HG03442 (cell line): ENCODE data around the gene ATP2A1.
"Not testable (repeated sequence)": the region's sequence is repeated elsewhere in the genome, so short reads cannot be mapped to it uniquely, and the experiment has no call there.

Experiments used
- ATAC-seq: cut with Tn5 transposase; IDR thresholded peaks from one replicate; pipeline ENCODE4 v1.9.1; 2021; ENCODE audit warnings: mild to moderate bottlenecking, moderate library complexity; ENCODE audit not compliant: unreplicated experiment

The ATP2A1 gene

DNA sequence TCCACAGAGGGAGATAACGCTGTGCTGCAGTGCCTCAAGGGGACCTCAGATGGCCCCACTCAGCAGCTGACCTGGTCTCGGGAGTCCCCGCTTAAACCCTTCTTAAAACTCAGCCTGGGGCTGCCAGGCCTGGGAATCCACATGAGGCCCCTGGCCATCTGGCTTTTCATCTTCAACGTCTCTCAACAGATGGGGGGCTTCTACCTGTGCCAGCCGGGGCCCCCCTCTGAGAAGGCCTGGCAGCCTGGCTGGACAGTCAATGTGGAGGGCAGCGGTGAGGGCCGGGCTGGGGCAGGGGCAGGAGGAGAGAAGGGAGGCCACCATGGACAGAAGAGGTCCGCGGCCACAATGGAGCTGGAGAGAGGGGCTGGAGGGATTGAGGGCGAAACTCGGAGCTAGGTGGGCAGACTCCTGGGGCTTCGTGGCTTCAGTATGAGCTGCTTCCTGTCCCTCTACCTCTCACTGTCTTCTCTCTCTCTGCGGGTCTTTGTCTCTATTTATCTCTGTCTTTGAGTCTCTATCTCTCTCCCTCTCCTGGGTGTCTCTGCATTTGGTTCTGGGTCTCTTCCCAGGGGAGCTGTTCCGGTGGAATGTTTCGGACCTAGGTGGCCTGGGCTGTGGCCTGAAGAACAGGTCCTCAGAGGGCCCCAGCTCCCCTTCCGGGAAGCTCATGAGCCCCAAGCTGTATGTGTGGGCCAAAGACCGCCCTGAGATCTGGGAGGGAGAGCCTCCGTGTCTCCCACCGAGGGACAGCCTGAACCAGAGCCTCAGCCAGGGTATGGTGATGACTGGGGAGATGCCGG, 54.3 kb downstream of the ATP2A1 start:
- ATAC-seq, result no peak

DNA sequence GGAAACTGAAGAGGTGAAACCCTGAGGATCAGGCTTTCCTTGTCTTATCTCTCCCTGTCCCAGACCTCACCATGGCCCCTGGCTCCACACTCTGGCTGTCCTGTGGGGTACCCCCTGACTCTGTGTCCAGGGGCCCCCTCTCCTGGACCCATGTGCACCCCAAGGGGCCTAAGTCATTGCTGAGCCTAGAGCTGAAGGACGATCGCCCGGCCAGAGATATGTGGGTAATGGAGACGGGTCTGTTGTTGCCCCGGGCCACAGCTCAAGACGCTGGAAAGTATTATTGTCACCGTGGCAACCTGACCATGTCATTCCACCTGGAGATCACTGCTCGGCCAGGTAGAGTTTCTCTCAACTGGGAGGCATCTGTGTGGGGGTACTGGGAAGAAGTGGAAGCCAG, 54.9 kb downstream of the ATP2A1 start:
- no peak for ATAC-seq

DNA sequence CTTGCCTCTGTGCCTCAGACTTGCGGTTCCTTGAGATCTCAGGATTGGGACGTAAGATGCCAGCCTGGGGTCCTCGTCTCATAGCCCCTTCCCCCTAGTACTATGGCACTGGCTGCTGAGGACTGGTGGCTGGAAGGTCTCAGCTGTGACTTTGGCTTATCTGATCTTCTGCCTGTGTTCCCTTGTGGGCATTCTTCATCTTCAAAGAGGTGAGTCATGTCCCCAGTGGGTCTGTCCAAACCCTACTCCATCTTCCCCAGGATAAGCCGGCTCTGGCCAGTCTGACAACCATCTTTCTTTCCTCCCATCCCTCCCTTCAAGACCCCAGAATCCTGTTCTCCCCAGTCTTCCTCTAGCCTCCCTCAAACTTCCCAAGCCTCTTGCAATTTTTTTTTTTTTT, 57.1 kb downstream of the ATP2A1 start:
- no peak for ATAC-seq

DNA sequence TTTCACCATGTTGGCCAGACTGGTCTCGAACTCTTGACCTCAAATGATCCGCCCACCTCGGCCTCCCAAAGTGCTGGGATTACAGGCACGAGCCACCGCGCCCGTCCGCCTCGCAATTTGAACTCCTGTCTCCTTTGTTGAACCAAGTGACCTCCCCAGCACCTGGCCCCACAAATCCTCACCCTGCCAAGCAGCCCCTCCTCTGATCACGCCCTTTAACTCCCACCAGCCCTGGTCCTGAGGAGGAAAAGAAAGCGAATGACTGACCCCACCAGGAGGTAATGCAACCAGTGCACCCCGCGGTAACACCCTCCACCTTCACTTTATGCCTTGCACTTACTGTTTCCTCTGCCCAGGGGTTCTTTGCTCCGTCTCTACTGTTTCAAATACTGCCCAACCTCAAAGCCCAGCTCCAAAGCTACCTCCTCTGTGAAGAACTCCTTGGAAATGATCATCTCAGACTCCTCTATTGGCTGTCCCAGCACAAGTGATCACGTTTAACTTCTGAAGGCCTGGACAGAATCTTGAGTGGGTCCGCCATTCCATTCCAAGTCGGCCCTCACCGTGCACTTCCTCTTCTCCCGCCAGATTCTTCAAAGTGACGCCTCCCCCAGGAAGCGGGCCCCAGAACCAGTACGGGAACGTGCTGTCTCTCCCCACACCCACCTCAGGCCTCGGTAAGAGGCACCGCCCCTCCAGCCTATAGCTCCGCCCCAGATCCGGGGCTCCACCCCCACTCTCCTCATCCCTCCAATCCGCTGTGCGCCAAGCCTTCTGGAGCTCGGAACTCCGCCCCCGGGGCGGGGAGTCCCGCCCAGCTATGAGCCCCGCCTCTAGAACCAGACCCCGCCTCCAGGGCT, 57.9 kb downstream of the ATP2A1 start:
- peak; percentile 66 for ATAC-seq

DNA sequence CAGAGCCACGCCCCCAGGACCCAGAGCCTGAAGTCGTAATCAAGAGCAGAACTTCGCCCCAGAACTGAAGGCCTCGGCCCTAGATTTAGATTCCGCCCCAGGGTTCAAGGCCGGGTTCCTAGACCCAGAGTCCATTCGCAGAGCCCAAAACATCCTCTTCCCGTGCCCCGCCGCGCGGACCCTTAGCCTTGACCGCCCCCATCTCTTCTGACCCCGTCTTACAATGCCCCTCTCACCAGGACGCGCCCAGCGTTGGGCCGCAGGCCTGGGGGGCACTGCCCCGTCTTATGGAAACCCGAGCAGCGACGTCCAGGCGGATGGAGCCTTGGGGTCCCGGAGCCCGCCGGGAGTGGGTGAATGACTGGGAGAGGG, 58.5 kb downstream of the ATP2A1 start:
- no peak for ATAC-seq

DNA sequence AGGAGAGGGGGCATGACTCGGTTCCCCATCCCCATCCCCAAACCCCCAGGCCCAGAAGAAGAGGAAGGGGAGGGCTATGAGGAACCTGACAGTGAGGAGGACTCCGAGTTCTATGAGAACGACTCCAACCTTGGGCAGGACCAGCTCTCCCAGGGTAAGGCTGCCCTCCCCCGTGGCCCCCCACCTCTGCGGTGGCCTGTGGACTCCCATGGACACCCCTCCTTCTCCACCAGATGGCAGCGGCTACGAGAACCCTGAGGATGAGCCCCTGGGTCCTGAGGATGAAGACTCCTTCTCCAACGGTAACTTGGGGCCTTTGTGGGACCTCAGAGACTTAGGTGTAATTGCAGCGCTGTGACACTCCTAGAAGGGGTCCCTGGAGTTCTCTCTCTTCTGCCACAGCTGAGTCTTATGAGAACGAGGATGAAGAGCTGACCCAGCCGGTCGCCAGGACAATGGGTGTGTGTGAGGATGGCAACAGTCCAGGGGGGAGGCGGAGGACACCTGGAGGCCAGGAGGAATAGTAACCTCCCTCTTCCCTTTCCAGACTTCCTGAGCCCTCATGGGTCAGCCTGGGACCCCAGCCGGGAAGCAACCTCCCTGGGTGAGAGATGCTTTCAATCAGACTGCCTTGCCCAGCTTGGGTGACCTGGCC, 59.1 kb downstream of the ATP2A1 start:
- no peak for ATAC-seq

DNA sequence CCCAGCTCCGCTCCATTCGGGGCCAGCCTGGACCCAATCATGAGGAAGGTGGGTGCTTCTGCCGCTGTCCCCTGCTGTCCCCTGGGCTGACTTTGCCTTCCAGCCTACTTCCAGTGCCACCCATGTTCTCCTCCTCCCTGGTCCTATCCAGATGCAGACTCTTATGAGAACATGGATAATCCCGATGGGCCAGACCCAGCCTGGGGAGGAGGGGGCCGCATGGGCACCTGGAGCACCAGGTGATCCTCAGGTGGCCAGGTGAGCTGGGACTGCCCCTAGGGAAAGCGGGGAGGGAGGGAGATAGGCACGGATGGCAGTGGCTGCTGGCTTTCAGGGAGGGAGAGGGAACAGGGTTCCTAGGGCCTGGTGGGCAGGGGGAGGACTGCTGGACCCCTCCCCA, 60.4 kb downstream of the ATP2A1 start:
- ATAC-seq, result no peak

DNA sequence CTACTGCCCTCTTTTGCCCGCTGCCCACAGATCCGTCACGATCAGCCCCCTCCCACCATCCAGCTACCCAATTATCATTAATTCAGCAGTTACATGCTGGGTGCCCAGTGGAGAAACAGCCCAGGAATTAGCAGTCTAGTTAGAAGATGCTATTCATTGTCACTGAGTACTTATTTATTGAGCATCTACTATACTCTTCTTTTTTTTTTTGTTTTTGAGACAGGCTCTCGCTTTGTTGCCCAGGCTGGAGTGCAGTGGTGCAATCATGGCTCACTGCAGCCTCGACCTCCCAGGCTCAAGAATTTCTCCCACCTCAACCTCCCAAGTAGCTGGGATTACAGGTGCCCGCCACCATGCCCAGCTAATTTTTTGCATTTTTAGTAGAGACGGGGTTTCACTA, 61.5 kb downstream of the ATP2A1 start:
- ATAC-seq, result not testable (repeated sequence)

DNA sequence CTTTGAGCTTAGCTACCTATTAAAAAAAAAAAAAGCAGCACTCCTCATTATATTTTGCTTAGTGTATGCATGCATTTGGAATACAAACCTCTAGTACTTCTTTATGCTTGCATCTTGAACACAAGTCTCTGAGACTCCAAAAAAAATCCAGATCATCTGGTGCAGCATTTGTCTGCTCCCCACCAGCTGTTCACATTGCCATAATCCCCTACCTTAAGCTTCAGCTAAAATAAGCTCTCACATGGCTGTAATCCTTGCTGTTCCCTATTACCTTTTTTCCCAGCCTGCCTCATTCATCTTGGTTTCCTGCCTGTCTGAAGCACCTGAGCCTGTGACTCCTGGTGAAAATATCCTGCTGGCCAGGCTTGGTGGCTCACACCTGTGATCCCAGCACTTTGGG, 65.0 kb downstream of the ATP2A1 start:
- ATAC-seq, result no peak

DNA sequence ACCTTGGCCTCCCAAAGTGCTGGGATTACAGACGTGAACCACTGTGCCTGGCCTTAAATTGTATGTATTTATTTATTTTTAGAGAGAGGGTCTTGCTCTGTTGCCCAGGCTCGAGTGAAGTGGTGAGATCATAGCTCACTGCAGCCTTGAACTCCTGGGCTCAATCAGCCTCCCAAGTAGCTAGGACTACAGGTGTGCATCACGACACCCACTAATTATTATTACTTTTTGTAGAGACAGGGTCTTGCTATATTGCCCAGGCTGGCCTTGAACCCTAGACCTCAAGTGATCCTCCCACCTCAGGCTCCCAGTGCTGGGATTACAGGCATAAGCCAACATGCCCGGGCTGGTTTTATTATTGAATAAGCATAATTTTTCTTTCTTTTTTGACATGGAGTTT, 68.4 kb downstream of the ATP2A1 start:
- no peak for ATAC-seq

DNA sequence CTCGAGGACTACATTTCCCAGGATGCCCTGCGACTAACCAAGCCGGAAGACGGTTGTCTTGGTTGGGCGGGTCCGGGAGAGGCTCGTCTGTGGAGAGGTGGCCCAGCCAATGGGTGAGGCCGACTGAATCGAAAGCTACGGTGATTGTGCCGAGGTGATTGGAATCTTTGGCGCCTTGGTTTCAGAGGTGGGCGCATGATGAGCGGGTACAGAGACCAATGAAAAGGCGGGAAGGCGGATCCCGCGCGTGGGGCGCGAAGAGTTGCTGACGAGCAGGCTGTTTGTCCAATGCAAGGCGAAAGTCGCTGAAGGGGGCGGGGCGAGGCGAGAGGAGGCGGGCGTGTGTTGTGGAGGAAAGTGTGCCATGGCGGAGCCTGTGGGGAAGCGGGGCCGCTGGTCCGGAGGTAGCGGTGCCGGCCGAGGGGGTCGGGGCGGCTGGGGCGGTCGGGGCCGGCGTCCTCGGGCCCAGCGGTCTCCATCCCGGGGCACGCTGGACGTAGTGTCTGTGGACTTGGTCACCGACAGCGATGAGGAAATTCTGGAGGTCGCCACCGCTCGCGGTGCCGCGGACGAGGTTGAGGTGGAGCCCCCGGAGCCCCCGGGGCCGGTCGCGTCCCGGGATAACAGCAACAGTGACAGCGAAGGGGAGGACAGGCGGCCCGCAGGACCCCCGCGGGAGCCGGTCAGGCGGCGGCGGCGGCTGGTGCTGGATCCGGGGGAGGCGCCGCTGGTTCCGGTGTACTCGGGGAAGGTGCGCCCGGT, 72.5 kb downstream of the ATP2A1 start, which contains the start of gene NFATC2IP:
TSS of gene NFATC2IP (plus strand) at position 290 of the 762 bp plus-strand sequence. CDS start at position 365, 75 bp downstream.
- ATAC-seq, result peak; percentile 90

DNA sequence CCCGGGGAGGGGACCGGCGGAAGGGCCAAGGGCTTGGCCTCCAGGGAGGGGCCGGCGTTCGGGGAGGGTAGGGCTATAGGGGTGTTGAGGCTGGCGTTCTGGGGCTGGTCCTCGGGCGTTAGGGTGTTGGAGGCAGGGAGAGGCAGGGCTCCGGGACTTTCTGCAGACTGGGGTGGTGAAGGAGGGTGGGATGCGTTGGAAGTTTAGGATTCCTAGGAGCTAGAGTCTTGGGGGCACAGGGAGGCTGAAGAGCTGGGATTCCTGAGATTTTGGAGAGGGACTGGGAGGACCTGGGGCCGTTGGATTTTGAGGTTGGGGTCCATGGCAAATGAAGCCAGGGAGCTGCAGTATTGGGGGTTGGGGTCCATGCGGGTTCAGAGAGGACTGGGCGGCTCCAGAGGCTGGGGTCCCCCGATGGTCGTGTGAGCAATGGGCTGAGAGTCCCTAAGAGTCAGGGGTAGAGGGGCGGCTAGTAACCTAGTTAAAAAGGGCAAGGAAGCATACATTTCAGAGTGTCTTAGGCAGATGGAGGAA, 73.2 kb downstream of the ATP2A1 start:
- peak; percentile 27 for ATAC-seq
